WTC11 (cell line): Measurements from ENCODE around the gene TAF8.

Experiments used
- KAT7 ChIP-seq: sonication (generic); formaldehyde crosslinking; IDR thresholded peaks from 2 replicates; pipeline ENCODE4 v1.8.1; 2023; ENCODE audit warnings: missing genetic modification reagents, mild to moderate bottlenecking, borderline replicate concordance
- NFYB ChIP-seq: sonication (generic); formaldehyde crosslinking; conservative IDR thresholded peaks from 2 replicates; pipeline ENCODE4 v1.8.0; 2022; ENCODE audit warnings: low read depth, missing genetic modification reagents
- SMAD3 ChIP-seq: sonication (generic); formaldehyde crosslinking; IDR thresholded peaks from 2 replicates; pipeline ENCODE4 v1.8.0; 2022; ENCODE audit warnings: missing genetic modification reagents, mild to moderate bottlenecking, borderline replicate concordance
- ZNF416 ChIP-seq: fragments of 250-450 bp; sonication (Bioruptor Pico); IDR thresholded peaks from 2 replicates; pipeline ENCODE4 v1.9.0; 2021; ENCODE audit warnings: mild to moderate bottlenecking, inconsistent platforms
- ZNF671 ChIP-seq: fragments of 250-450 bp; sonication (Bioruptor Pico); IDR thresholded peaks from 2 replicates; pipeline ENCODE4 v1.8.0; 2021; ENCODE audit warnings: mild to moderate bottlenecking
- TF ChIP-seq, protein P1 (sequence below): fragments of 200-600 bp; IDR thresholded peaks from 2 replicates; pipeline ENCODE4 v1.8.0; 2022; ENCODE audit warnings: antibody characterized with exemption
- TF ChIP-seq, protein P2 (sequence below): sonication (generic); formaldehyde crosslinking; conservative IDR thresholded peaks from 2 replicates; pipeline ENCODE4 v1.8.1; 2022; ENCODE audit warnings: mild to moderate bottlenecking, missing genetic modification reagents

DNA sequence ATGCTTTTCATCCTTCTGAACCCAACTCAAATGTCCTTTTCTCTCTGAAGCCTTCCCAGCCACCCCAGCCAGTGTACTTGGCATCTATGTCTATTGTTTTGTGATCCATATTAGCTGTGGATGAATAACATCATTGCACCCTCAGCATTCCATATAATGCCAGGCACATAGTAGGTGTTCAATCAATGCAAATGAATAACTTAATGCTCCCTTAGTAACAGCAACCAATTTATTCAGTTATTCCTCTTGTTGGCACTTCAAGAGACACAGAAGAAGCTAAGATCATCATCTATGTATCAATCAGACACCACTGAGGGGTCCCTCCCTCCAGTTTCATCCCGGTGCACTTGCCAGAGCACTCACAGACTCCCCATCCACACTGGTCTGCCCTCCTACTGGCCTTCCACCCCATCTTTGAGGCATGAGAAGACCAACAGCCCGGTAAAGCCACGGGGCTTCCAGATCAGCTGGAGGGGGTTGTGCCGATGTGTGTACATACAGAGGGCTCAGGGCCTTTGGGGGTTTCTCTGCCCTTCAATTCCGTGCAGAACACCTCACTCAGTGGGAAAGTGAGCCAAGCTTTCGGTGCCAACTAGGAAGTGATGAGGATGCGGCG lies 2.4 kb upstream of the TAF8 start:
- TF ChIP-seq ZNF416 (CRISPR knock-in tag), result no peak
- TF ChIP-seq, protein P1, sequence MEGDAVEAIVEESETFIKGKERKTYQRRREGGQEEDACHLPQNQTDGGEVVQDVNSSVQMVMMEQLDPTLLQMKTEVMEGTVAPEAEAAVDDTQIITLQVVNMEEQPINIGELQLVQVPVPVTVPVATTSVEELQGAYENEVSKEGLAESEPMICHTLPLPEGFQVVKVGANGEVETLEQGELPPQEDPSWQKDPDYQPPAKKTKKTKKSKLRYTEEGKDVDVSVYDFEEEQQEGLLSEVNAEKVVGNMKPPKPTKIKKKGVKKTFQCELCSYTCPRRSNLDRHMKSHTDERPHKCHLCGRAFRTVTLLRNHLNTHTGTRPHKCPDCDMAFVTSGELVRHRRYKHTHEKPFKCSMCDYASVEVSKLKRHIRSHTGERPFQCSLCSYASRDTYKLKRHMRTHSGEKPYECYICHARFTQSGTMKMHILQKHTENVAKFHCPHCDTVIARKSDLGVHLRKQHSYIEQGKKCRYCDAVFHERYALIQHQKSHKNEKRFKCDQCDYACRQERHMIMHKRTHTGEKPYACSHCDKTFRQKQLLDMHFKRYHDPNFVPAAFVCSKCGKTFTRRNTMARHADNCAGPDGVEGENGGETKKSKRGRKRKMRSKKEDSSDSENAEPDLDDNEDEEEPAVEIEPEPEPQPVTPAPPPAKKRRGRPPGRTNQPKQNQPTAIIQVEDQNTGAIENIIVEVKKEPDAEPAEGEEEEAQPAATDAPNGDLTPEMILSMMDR, result no peak
- no peak for TF ChIP-seq KAT7
- TF ChIP-seq ZNF671 (CRISPR knock-in tag), result no peak
- TF ChIP-seq SMAD3 (CRISPR knock-in tag), result no peak
- TF ChIP-seq, protein P2, sequence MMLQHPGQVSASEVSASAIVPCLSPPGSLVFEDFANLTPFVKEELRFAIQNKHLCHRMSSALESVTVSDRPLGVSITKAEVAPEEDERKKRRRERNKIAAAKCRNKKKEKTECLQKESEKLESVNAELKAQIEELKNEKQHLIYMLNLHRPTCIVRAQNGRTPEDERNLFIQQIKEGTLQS (CRISPR knock-in tag), result no peak
- no peak for TF ChIP-seq NFYB (CRISPR knock-in tag)
